ENCODE measurements around the gene ARPP21. TPM values are rescaled to one million over a fixed set of nuclear protein-coding genes. Genes with fewer than 3 reads are reported as not detected.

Gene ARPP21
- total RNA-seq, 3 donors from 2014 or later = 0.29 to 1.9 (median 0.46) TPM

DNA sequence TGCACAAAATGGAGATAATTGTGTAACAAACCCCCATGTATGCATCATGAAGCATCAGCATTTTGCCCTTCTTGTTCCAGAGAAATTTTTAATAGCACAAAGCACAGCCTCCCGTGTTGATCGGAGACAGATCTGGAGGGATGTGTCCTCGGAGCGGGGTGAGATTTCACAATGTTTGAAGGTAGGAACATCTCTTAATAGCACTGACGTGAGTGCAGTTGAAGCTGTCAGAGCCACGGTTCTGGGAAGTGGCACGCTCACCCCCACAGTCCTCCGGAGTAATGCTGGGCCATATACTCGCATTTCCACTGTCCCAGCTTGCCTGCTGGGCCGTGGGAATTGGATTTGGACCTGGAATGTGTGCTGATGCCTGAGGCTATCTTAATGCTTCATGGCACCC is 24.1 kb downstream of the ARPP21 start:
- no peak for DNase-seq
- intact Hi-C loops (cut with DNase I, micrococcal nuclease) = no loop called here
- ATAC-seq = no peak
- TF ChIP-seq, protein P1, sequence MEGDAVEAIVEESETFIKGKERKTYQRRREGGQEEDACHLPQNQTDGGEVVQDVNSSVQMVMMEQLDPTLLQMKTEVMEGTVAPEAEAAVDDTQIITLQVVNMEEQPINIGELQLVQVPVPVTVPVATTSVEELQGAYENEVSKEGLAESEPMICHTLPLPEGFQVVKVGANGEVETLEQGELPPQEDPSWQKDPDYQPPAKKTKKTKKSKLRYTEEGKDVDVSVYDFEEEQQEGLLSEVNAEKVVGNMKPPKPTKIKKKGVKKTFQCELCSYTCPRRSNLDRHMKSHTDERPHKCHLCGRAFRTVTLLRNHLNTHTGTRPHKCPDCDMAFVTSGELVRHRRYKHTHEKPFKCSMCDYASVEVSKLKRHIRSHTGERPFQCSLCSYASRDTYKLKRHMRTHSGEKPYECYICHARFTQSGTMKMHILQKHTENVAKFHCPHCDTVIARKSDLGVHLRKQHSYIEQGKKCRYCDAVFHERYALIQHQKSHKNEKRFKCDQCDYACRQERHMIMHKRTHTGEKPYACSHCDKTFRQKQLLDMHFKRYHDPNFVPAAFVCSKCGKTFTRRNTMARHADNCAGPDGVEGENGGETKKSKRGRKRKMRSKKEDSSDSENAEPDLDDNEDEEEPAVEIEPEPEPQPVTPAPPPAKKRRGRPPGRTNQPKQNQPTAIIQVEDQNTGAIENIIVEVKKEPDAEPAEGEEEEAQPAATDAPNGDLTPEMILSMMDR (IDR thresholded peaks at IDR 0.05) = no peak
- no peaks in the 10 kb centered on the region for H3K9me3 ChIP-seq
- no peak overlapping the region for H3K4me3 ChIP-seq
- no peaks in the 10 kb centered on the region for H3K36me3 ChIP-seq (ENCODE audit: low read depth)
- H3K4me1 ChIP-seq (ENCODE audit: low read depth) = no peaks in the 10 kb centered on the region

DNA sequence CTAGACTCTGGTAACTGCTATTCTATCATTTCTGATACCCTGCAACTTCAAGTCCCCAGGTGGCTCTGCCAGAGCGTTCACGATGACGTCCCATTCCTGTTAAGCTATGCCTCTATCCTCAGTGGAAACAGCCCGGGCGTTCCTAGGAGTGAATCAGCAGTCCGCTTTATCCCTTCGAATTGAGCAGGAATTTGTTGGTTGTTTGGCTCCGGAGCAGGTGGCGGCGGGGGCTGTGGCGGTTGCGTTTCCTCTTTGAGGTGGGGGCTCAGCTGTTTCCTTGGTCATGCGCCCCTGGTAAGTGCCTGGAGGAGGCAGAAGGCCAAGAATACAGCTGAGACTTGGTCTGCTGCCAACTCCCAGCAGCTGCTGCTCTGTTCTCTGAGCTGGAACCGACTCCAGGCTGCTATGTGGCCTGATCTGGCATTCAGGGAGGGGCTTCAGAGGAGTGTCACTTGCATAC is 25.2 kb downstream of the ARPP21 start:
- intact Hi-C loops (cut with DNase I, micrococcal nuclease) = no loop called here
- peak in 2 of 3 donors; percentile 12 to 38 for DNase-seq
- no peak for ATAC-seq
- TF ChIP-seq, protein P1 (IDR thresholded peaks at IDR 0.05) = no peak
- Histone ChIP-seq H3K4me1 (ENCODE audit: low read depth) (no peaks in the 10 kb centered on the region), H3K4me3 (no peak overlapping the region), H3K36me3 (ENCODE audit: low read depth) (no peaks in the 10 kb centered on the region), H3K9me3 (no peaks in the 10 kb centered on the region)

DNA sequence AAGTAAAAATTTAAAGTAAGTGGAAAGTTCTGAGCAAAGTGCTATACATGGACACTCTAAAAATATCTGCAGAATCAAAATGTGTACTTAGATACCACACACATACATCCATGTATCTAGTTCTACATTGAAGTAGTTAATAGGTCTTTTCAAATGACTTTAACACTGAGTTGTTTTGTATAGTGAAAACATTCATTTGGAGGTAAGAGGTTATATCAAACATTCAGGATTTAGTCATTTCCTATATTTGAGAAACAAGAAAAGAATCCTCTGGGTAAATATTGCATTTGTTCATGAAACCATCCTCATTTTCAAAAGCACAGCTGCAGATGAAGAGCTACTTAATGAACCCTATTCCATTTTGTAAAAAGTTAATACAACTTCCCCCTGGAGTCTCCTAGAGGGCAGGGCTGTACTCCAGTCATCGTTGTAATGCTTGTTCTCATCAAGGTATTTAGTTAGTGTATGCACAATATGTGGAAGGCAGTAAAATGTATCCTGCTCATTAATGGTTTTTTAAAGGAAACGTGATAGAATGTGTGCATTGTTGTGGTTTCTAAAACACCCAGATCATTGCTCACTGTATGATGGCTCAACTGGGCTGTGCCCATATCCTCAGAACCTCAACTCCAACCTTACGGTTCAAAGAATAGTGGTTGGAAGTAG is 26.2 kb downstream of the ARPP21 start:
- Histone ChIP-seq H3K9me3 (no peaks in the 10 kb centered on the region), H3K4me3 (no peak overlapping the region), H3K36me3 (ENCODE audit: low read depth) (no peaks in the 10 kb centered on the region), H3K4me1 (ENCODE audit: low read depth) (no peaks in the 10 kb centered on the region)
- TF ChIP-seq, protein P1 (IDR thresholded peaks at IDR 0.05) = no peak
- ATAC-seq (no peak), DNase-seq (no peak)
- intact Hi-C loops (cut with DNase I, micrococcal nuclease) = no loop called here

DNA sequence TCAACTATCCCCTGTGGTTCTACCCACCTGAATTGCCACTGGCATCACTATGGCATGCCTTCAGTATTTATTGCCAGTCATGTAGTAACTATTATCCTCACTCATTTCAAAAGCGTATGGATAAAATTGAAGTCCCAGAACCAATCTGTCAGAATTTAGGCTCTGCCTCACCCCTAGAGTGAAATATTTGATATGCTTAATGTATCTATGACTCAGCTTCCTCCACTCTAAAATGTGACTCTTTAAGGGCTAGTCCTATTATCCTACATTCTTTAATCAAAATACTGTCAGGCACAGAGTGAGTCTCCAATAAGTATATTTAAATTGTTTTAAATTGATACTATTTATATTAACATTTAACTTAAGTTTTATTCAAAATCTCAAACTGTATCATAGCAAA is 27.6 kb downstream of the ARPP21 start:
- DNase-seq (no peak), ATAC-seq (no peak)
- TF ChIP-seq, protein P1 (IDR thresholded peaks at IDR 0.05) = no peak
- H3K4me1 ChIP-seq (ENCODE audit: low read depth) = no peaks in the 10 kb centered on the region
- no peak overlapping the region for H3K4me3 ChIP-seq
- intact Hi-C loops (cut with DNase I, micrococcal nuclease) = no loop called here
- no peaks in the 10 kb centered on the region for H3K36me3 ChIP-seq (ENCODE audit: low read depth)
- no peaks in the 10 kb centered on the region for H3K9me3 ChIP-seq

DNA sequence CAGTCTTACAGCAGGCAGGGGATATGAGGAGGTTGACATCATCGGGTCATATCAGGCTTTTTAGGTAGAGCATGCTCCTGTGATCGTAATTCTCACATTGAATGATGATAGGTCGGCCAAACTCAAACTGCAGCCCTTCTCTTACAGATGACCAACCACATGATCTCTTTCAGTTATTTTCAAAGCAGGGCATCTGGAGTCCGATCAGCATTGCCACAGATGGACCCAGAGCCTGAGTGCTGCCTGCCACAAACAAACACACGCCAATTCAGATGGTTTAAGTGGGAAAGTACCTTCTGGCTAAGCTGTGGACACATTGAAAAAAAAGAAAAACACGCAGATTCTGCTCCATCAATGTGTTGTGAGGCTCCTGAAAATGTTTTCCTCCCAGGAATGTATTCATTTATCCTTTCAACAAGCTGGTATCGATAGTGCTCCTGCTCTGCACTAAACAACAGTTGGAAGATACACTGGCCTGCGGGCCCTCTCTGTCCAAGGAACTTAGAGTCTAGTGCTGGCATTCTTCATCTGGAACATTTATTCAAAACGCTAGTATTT is 31.2 kb downstream of the ARPP21 start:
- TF ChIP-seq, protein P1 (IDR thresholded peaks at IDR 0.05) = no peak
- ATAC-seq = no peak
- no peaks in the 10 kb centered on the region for H3K9me3 ChIP-seq
- no peak overlapping the region for H3K4me3 ChIP-seq
- no peaks in the 10 kb centered on the region for H3K36me3 ChIP-seq (ENCODE audit: low read depth)
- intact Hi-C loops (cut with DNase I, micrococcal nuclease) = no loop called here
- H3K4me1 ChIP-seq (ENCODE audit: low read depth) = no peaks in the 10 kb centered on the region
- DNase-seq = no peak
